Erythroblast (primary cell): ENCODE data around the gene MZT2B.
"Not testable (repeated sequence)": the region's sequence is repeated elsewhere in the genome, so short reads cannot be mapped to it uniquely, and the experiment has no call there.

Source experiments
- GATA1 ChIP-seq: IDR thresholded peaks from 2 replicates; pipeline ENCODE4 v1.6.1; 2011; ENCODE audit warnings: low read depth, mild to moderate bottlenecking, control low read depth, low read length, moderate library complexity
- POLR2A ChIP-seq: IDR thresholded peaks from 2 replicates; pipeline ENCODE4 v1.6.1; 2011; ENCODE audit warnings: mild to moderate bottlenecking, low read length

DNA sequence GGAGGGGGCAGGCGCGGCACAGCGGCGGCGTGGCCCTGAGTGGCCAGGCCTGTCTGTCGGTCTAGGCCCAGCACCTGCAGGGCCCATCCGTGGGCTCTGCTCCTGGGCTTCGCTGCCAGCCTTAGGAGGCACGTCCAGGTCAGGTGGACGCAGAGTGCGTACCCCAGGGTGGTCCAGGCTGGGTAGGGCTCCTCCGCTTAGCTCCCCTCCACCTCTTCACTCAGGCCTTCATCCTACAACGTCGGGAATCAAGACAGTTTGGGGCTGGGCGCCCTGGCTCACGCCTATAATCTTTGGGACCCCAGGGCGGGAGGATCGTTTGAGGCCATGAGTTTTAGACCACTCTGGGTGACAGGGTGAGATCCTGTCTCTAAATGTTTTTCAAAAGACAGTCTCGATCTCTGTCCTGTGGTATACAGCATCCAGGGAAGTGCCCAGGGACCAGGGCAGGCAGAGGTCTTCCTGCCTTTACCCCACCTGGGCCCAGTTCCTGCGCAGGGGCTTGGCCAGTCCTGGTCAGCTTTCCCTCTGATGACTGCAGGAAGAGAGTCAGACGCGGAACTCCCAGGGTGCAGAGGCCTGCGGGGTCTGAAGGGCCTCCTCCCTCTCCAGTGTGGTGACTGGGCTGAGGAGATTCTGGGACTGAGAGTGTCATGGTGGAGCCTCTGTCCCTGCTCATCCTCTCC is 907 bp downstream of the MZT2B start:
- not testable (repeated sequence) for TF ChIP-seq POLR2A, GATA1
